ENCODE data around the gene HEXD. TPM values are rescaled to one million over a fixed set of nuclear protein-coding genes. Genes with fewer than 3 reads are reported as not detected.

HEXD gene
- total and polyA plus RNA-seq, 10 of the 15 experiments (the other 5 are each of a cell fraction or from before 2014, with no cell fraction given): 1.6 to 24.2 (median 7.0) TPM

- no peak for TF ChIP-seq CTCF (IDR thresholded peaks at IDR 0.05 in 2 of 3, conservative IDR thresholded peaks at IDR 0.05 in 1 of 3; ENCODE audit: control insufficient read depth in 2 of 3, extremely low read depth in 1 of 3, insufficient read depth in 1 of 3, low read depth in 3 of 3, low read length in 3 of 3)
- TF ChIP-seq STAT3 (IDR thresholded peaks at IDR 0.05; ENCODE audit: low read depth, low read length): no peak
- TF ChIP-seq GABPA (IDR thresholded peaks at IDR 0.05; ENCODE audit: low read depth): no peak
- TF ChIP-seq BACH1 (IDR thresholded peaks at IDR 0.05; ENCODE audit: borderline replicate concordance): no peak
- no peak for TF ChIP-seq E4F1 (IDR thresholded peaks at IDR 0.05; ENCODE audit: borderline replicate concordance, partially characterized antibody)
- TF ChIP-seq ZBTB33 (IDR thresholded peaks at IDR 0.05): no peak
- TF ChIP-seq CEBPZ (IDR thresholded peaks at IDR 0.05; ENCODE audit: low read depth, low read length): no peak
- no peak for TF ChIP-seq NFIC (IDR thresholded peaks at IDR 0.05; ENCODE audit: low read depth, low read length)
- no peak for TF ChIP-seq ELK1 (IDR thresholded peaks at IDR 0.05; ENCODE audit: low read depth, low read length)
- no peak for TF ChIP-seq RELA (IDR thresholded peaks at IDR 0.05; ENCODE audit: borderline replicate concordance, partially characterized antibody)
- no peak for TF ChIP-seq HDGF (IDR thresholded peaks at IDR 0.05)
- TF ChIP-seq NKRF (conservative IDR thresholded peaks at IDR 0.05): no peak
Observed at GRCh38 chr17:82385559-82386254, 32.4 kb upstream of the HEXD start (continued).

Data from GM12878 (cell line).